DND-41 (cell line): Measurements from ENCODE around the gene ACAD8.

Experiments
- CTCF ChIP-seq: IDR thresholded peaks from 2 replicates; pipeline ENCODE4 v1.5.1; 2012; ENCODE audit warnings: borderline replicate concordance, low read length, moderate library complexity, mild to moderate bottlenecking; ENCODE audit not compliant: poor library complexity, severe bottlenecking; ENCODE audit errors: extremely low read depth
- EZH2 ChIP-seq: IDR thresholded peaks from 3 replicates; pipeline ENCODE4 v1.6.1; 2012; ENCODE audit warnings: borderline replicate concordance, low read depth, mild to moderate bottlenecking, moderate library complexity, low read length, inconsistent platforms; ENCODE audit not compliant: severe bottlenecking

- TF ChIP-seq CTCF (no peak), EZH2 (no peak)
These were observed 11.0 kb upstream of the ACAD8 start for GRCh38 chr11:134242376-134242775.
